ENCODE data around the gene HPX.

Gene HPX

DNA sequence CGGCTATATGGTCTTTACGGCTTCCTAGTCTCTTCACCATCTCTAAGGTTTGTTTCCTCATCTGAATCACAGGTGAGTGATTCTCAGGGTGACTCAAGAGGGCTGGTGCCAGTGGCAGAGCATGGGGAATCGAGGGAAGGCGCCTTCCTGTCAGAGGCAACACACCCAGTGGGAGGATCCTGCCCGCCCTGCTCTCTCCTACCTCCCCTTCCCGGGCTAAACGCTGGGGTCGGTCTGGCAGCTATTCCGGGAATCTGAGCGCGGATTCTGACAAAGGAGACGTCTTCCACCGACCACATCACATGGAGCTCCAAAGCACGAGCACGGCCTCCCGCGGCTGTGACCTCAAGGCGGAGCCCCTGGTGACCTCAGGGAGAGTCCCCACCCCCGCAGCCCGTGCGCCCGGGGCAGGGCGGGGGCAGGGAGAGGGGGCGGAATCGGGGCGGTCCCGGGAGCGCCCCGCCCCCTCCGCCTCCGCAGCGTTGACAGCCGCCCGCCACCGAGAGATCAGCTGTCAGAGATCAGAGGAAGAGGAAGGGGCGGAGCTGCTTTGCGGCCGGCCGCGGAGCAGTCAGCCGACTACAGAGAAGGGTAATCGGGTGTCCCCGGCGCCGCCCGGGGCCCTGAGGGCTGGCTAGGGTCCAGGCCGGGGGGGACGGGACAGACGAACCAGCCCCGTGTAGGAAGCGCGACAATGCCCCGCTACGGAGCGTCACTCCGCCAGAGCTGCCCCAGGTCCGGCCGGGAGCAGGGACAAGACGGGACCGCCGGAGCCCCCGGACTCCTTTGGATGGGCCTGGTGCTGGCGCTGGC, 50.7 kb downstream of the HPX start, which contains the start of gene SMPD1:
Gene SMPD1 (plus strand): TSS at position 570 of the 813 bp plus-strand sequence. CDS start 125 bp downstream, at position 695.
- DNase-seq, result peak; percentile 59 to 97 (median 90)

DNA sequence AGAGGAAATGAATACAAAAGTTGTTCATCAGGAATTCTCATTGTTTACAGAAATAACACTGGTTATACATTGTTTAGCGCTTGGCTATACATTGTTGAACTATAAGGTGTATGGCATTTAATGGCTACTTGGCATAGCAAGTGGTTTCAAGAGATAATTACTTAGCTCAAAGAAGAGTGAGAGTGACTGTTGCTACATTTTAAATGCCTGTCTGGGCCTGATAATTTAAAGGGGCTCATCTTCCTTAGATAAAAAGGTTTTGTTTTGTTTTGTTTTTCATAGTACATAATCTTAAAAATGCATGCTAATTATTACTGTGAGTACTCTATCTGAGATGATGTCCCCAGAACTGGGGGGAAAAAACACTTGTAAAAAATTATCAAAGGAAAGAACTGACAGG, 52.0 kb downstream of the HPX start:
- no peak for DNase-seq

- DNase-seq, result no peak
Measured at GRCh38 chr11:6387811-6388599, 52.8 kb downstream of the HPX start.

GRCh38 chr11:6385046-6385777, 55.6 kb downstream of the HPX start:
- DNase-seq, result no peak

All from C1 segment of cervical spinal cord (tissue), 14 donors.